Sigmoid colon (tissue), 7 donors: ENCODE data around the gene CCDC8. TPM values are rescaled to one million over a fixed set of nuclear protein-coding genes. Genes with fewer than 3 reads are reported as not detected.

Experiments
- DNase-seq: peaks from one replicate; pipeline ENCODE4 v3.0.0-alpha.2; 2019
- H3K27ac ChIP-seq, 4 donors: fragments of 200-600 bp; sonication (generic); one replicate each; pipeline ENCODE4 v1.5.1; 2016 to 2019; ENCODE audit warnings: mild to moderate bottlenecking in 1 of 4
- H3K27me3 ChIP-seq, 3 donors: fragments of 200-600 bp; sonication (generic); one replicate each; pipeline ENCODE4 v1.5.1; 2019; ENCODE audit warnings: mild to moderate bottlenecking in 1 of 3
- H3K36me3 ChIP-seq, 4 donors: fragments of 200-600 bp; sonication (generic); one replicate each; pipeline ENCODE4 v1.5.1; 2016 to 2019
- H3K4me1 ChIP-seq, 4 donors: fragments of 200-600 bp; sonication (generic); one replicate each; pipeline ENCODE4 v1.5.1; 2017 to 2019
- H3K4me3 ChIP-seq, 4 donors: fragments of 200-600 bp; sonication (generic); one replicate each; pipeline ENCODE4 v1.5.1; 2017 to 2019; ENCODE audit warnings: mild to moderate bottlenecking in 2 of 4, moderate library complexity in 1 of 4
- H3K9me3 ChIP-seq, 4 donors: fragments of 200-600 bp in 3 of 4; sonication (generic) in 3 of 4; one replicate each; pipeline versions ENCODE4 v1.5.1 to v1.6.1; 2013 to 2019
- CTCF ChIP-seq, 4 experiments: fragments of 450-650 bp in 3 of 4; fragments of 200-600 bp in 1 of 4; IDR thresholded peaks; one replicate each; pipeline ENCODE4 v1.5.1; 2016 to 2019; ENCODE audit warnings: antibody characterized with exemption in 4 of 4, mild to moderate bottlenecking in 3 of 4, moderate library complexity in 2 of 4
- EP300 ChIP-seq, 4 donors: sonication (generic); formaldehyde crosslinking; IDR thresholded peaks; one replicate each; pipeline ENCODE4 v1.6.1; 2017; ENCODE audit warnings: antibody characterized with exemption in 4 of 4
- POLR2A ChIP-seq, 2 donors: fragments of 450-650 bp; IDR thresholded peaks; one replicate each; pipeline ENCODE4 v1.6.1; 2016; ENCODE audit warnings: antibody characterized with exemption in 2 of 2, mild to moderate bottlenecking in 2 of 2, moderate library complexity in 2 of 2
- POLR2AphosphoS5 ChIP-seq, 4 donors: sonication (generic); formaldehyde crosslinking; IDR thresholded peaks; one replicate each; pipeline ENCODE4 v1.6.1; 2017; ENCODE audit warnings: antibody characterized with exemption in 4 of 4
- WGBS, 2 donors: extraction: QIAGEN DNeasy Blood & Tissue Kit; methylation state at CpG; one replicate each; pipeline ENCODE4 v1.1.7; 2013; 5-methylcytosine and 5-hydroxymethylcytosine counted together
- intact Hi-C: fragments of 100-400 bp; cut with DNase I; formaldehyde crosslinking; loops from one replicate; pipeline ENCODE4 v1.15.1; 2023
- polyA plus RNA-seq, 3 donors: library from polyadenylated mRNA; stranded (reverse); fragments of 200-250 nt; gene quantifications; one replicate each; pipeline ENCODE4 v1.2.3, GENCODE V29; 2013
- total RNA-seq, 4 donors: library from RNA; depleted of rRNA; stranded (reverse); fragments of >200 nt; gene quantifications; one replicate each; pipeline ENCODE4 v1.1.0, GENCODE V29; 2016
- donor health status: healthy with polysubstance abuse.
- donor health status: Bipolar disorder and iron deficiency.
- donor health status: healthy.

Gene CCDC8
- total and polyA plus RNA-seq, 7 donors = 0.69 to 6.1 (median 3.5) TPM

GRCh38 chr19:46409191-46409590 lies 4.2 kb downstream of the CCDC8 start:
- H3K27ac ChIP-seq = peak overlapping the region; percentile 55 to 63 (median 61)
- H3K27me3 ChIP-seq = peaks cover 23 to 87% (median 83%) of the 10 kb centered on the region in 3 donors
- no peaks in the 10 kb centered on the region for H3K9me3 ChIP-seq
- no peak for TF ChIP-seq EP300 (IDR thresholded peaks at IDR 0.05)
- no peak for TF ChIP-seq CTCF (IDR thresholded peaks at IDR 0.05)
- no peak for TF ChIP-seq POLR2AphosphoS5 (IDR thresholded peaks at IDR 0.05)
- no peak for TF ChIP-seq POLR2A (IDR thresholded peaks at IDR 0.05)
- WGBS, 2 donors = 77 to 79% methylated on average over 3 of the region's 3 CpGs
- H3K4me1 ChIP-seq = peaks cover 0 to 65% (median 47%) of the 10 kb centered on the region in 4 donors
- DNase-seq = no peak
- no peak overlapping the region for H3K4me3 ChIP-seq
- H3K36me3 ChIP-seq = no peaks in the 10 kb centered on the region
- intact Hi-C loops = no loop called here

- DNase-seq = peak; percentile 93
- H3K36me3 ChIP-seq = no peaks in the 10 kb centered on the region
- WGBS, 2 donors = 3 to 10% methylated on average over 11 of the region's 11 CpGs
- intact Hi-C loops = no loop called here
- TF ChIP-seq POLR2A (IDR thresholded peaks at IDR 0.05) (no peak), POLR2AphosphoS5 (IDR thresholded peaks at IDR 0.05) (peak in 2 of 4 donors; percentile 19 to 33)
- H3K4me3 ChIP-seq = peak overlapping the region in 1 of 4 donors; percentile 8
- no peaks in the 10 kb centered on the region for H3K9me3 ChIP-seq
- peaks cover 0 to 68% (median 50%) of the 10 kb centered on the region in 4 donors for H3K4me1 ChIP-seq
- H3K27me3 ChIP-seq = peaks cover 23 to 88% (median 85%) of the 10 kb centered on the region in 3 donors
- H3K27ac ChIP-seq = peak overlapping the region; percentile 55 to 63 (median 61)
Observed at GRCh38 chr19:46408664-46409039, 4.7 kb downstream of the CCDC8 start.

- Histone ChIP-seq H3K4me3 (peak overlapping the region in 1 of 4 donors; percentile 8), H3K27ac (peak overlapping the region; percentile 32 to 62 (median 58)), H3K4me1 (peaks cover 0 to 62% (median 45%) of the 10 kb centered on the region in 4 donors), H3K9me3 (no peaks in the 10 kb centered on the region), H3K36me3 (no peaks in the 10 kb centered on the region), H3K27me3 (peaks cover 18 to 88% (median 80%) of the 10 kb centered on the region in 3 donors)
- intact Hi-C loops = no loop called here
- DNase-seq = no peak
- TF ChIP-seq POLR2A (IDR thresholded peaks at IDR 0.05) (no peak), POLR2AphosphoS5 (IDR thresholded peaks at IDR 0.05) (no peak), EP300 (IDR thresholded peaks at IDR 0.05) (no peak), CTCF (IDR thresholded peaks at IDR 0.05) (no peak)
- WGBS, 2 donors = 27 to 31% methylated on average over 23 of the region's 23 CpGs
Observed at GRCh38 chr19:46407856-46408663, 5.3 kb downstream of the CCDC8 start.

DNA sequence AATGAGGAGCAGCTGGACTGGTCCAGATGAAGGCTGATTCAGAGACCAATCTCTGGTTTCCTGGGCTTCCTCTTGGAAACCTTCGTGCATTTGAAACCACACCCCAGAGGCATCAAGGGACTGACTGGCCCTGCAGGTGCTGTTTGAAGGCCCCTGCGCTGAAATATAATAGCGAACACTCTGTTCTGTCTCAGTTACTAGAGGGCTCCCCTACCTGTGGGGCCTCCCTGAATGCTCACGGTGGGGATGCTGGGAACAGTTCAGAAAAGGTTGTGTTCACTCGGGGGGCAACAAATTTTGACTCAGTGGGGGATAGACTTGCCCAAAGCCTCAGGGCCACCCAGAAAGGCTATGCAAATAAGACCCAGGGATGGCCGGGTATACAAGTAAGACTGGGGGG lies 6.4 kb downstream of the CCDC8 start:
- TF ChIP-seq EP300 (IDR thresholded peaks at IDR 0.05) = no peak
- no peak for TF ChIP-seq CTCF (IDR thresholded peaks at IDR 0.05)
- TF ChIP-seq POLR2A (IDR thresholded peaks at IDR 0.05) = no peak
- TF ChIP-seq POLR2AphosphoS5 (IDR thresholded peaks at IDR 0.05) = no peak
- Histone ChIP-seq H3K27me3 (peaks cover 14 to 86% (median 78%) of the 10 kb centered on the region in 3 donors), H3K4me3 (no peak overlapping the region), H3K27ac (no peak overlapping the region), H3K36me3 (no peaks in the 10 kb centered on the region), H3K4me1 (peaks cover 0 to 51% (median 34%) of the 10 kb centered on the region in 4 donors), H3K9me3 (no peaks in the 10 kb centered on the region)
- 10 to 14% methylated on average over 6 of the region's 6 CpGs for WGBS, 2 donors
- intact Hi-C loops = no loop called here
- no peak for DNase-seq

DNA sequence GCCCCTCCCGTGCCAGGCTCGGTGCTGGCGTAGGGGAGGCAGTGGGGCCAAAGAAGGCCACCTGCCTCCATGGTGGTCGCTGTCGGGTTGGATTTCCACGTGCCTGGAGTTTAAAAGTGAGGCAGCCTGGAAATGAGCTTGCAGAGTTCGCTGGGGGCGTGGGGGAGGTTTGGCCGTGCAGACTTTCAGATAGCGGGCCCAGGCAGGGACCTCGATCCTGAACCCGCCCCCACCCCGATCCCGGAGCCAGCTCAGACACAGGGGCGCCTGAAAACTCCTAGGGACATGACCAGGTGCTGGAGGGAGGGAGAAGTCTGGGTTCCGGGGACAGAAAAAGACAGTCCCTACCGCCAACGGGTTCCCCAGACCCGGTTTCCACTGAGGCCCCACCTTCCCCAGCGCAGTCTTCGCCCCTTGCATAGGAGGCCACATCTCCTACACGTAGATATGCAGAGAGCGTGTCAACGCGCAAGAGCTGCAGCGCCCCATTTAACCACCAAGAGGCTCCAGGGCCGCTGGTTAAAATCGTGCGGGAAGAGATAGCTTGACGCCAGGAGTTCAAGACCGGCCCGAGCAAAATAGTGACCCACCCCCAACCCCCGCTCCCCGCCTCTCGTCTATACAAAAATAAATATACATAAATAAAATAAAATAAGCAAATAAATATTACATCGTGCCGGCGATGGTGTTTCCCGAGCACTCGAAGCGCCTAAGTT lies 8.5 kb downstream of the CCDC8 start:
- DNase-seq = no peak
- intact Hi-C loops = no loop called here
- Histone ChIP-seq H3K4me3 (peak overlapping the region; percentile 4 to 41 (median 29)), H3K9me3 (no peaks in the 10 kb centered on the region), H3K36me3 (no peaks in the 10 kb centered on the region), H3K4me1 (peaks cover 0 to 33% (median 25%) of the 10 kb centered on the region in 4 donors), H3K27me3 (peaks cover 14 to 77% (median 67%) of the 10 kb centered on the region in 3 donors), H3K27ac (peak overlapping the region; percentile 23 to 70 (median 60))
- TF ChIP-seq EP300 (IDR thresholded peaks at IDR 0.05) = no peak
- TF ChIP-seq POLR2A (IDR thresholded peaks at IDR 0.05) = no peak
- TF ChIP-seq CTCF (IDR thresholded peaks at IDR 0.05) = no peak
- no peak for TF ChIP-seq POLR2AphosphoS5 (IDR thresholded peaks at IDR 0.05)
- WGBS, 2 donors = 9 to 18% methylated on average over 41 of the region's 41 CpGs
